ENCODE data around the gene ELMOD3.
"Not testable (repeated sequence)": the region's sequence is repeated elsewhere in the genome, so short reads cannot be mapped to it uniquely, and the experiment has no call there.

ELMOD3 gene

GRCh38 chr2:85356186-85356585 lies 1.6 kb downstream of the ELMOD3 start:
- H3K4me3 ChIP-seq (ENCODE audit: low read length): no peak overlapping the region

DNA sequence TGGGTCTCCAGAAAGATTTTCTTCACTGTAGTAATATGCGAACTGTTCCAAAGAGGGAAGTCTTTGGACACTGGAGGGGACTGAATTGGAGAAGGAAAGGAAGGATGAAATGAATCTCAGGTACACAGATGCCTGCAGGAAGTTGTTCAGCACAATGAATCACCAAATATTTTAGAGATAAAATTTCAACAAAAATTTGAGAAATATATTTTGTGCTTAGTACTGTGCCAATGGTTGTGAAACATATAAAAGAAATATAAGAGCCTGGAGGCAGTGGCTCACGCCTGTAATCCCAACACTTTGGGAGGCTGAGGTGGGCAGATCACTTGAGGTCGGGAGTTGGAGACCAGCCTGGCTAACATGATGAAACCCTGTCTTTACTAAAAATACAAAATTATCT lies 3.2 kb downstream of the ELMOD3 start:
- Histone ChIP-seq H3K36me3 (ENCODE audit: control insufficient read depth, low read depth, low read length) (peaks cover 7% of the 10 kb centered on the region), H3K27ac (ENCODE audit: low read length) (no peak overlapping the region), H3K4me1 (ENCODE audit: control insufficient read depth, low read depth, low read length) (peaks cover 4% of the 10 kb centered on the region), H3K27me3 (ENCODE audit: control insufficient read depth, insufficient read depth, low read length) (no peaks in the 10 kb centered on the region), H3K9ac (ENCODE audit: low read length) (no peak overlapping the region), H3K9me3 (ENCODE audit: control insufficient read depth, low read depth, low read length) (no peaks in the 10 kb centered on the region), H3K4me3 (ENCODE audit: low read length) (no peak overlapping the region)

More at GRCh38 chr2:85356186-85356585, 1.6 kb downstream of the ELMOD3 start:
- H3K27me3 ChIP-seq (ENCODE audit: control insufficient read depth, insufficient read depth, low read length): no peaks in the 10 kb centered on the region
- H3K36me3 ChIP-seq (ENCODE audit: control insufficient read depth, low read depth, low read length): peaks cover 7% of the 10 kb centered on the region
- no peak overlapping the region for H3K27ac ChIP-seq (ENCODE audit: low read length)
- H3K9ac ChIP-seq (ENCODE audit: low read length): no peak overlapping the region
- H3K9me3 ChIP-seq (ENCODE audit: control insufficient read depth, low read depth, low read length): no peaks in the 10 kb centered on the region
- H3K4me1 ChIP-seq (ENCODE audit: control insufficient read depth, low read depth, low read length): peaks cover 4% of the 10 kb centered on the region

DNA sequence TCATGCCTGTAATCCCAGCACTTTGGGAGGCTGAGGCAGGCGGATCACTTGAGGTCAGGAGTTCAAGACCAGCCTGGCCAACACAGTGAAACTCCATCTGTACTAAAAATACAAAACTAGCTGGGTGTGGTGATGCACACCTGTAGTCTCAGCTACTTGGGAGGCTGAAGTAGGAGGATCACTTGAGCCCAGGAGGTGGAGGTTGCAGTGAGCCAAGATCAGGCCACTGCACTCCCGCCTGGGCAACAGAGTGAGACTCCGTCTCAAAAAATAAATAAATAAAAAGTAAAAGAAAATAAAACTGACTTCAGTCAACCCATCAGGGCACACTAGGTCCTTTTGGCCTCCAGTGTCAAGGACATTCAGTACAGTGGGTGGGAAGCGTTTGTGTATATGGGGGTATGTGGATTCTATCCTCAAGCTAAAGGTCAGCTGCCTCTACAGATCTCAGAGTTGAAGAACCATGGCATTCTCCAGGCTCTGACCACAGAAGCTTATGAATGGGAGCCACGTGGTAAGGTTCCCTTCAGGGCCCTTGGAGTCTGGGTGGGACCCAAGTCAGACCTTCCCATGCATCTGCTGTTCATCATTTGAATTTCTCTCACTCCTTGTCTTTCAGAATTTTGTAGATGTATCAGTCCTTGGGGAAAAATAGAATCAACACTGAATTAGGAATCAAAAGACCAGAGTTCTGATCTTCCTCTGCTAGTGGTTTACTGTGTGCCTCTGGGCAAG lies 8.3 kb downstream of the ELMOD3 start:
- not testable (repeated sequence) for H3K27me3 ChIP-seq (ENCODE audit: control insufficient read depth, insufficient read depth, low read length); H3K27ac ChIP-seq (ENCODE audit: low read length); H3K9me3 ChIP-seq (ENCODE audit: control insufficient read depth, low read depth, low read length); H3K36me3 ChIP-seq (ENCODE audit: control insufficient read depth, low read depth, low read length); H3K4me1 ChIP-seq (ENCODE audit: control insufficient read depth, low read depth, low read length); H3K4me3 ChIP-seq (ENCODE audit: low read length); H3K9ac ChIP-seq (ENCODE audit: low read length)

- H3K4me1 ChIP-seq (ENCODE audit: control insufficient read depth, low read depth, low read length): no peaks in the 10 kb centered on the region
- no peaks in the 10 kb centered on the region for H3K9me3 ChIP-seq (ENCODE audit: control insufficient read depth, low read depth, low read length)
- H3K9ac ChIP-seq (ENCODE audit: low read length): no peak overlapping the region
- H3K27ac ChIP-seq (ENCODE audit: low read length): no peak overlapping the region
- no peak overlapping the region for H3K4me3 ChIP-seq (ENCODE audit: low read length)
- H3K27me3 ChIP-seq (ENCODE audit: control insufficient read depth, insufficient read depth, low read length): no peaks in the 10 kb centered on the region
- no peaks in the 10 kb centered on the region for H3K36me3 ChIP-seq (ENCODE audit: control insufficient read depth, low read depth, low read length)
These were observed 12.6 kb downstream of the ELMOD3 start for GRCh38 chr2:85367180-85367579.

DNA sequence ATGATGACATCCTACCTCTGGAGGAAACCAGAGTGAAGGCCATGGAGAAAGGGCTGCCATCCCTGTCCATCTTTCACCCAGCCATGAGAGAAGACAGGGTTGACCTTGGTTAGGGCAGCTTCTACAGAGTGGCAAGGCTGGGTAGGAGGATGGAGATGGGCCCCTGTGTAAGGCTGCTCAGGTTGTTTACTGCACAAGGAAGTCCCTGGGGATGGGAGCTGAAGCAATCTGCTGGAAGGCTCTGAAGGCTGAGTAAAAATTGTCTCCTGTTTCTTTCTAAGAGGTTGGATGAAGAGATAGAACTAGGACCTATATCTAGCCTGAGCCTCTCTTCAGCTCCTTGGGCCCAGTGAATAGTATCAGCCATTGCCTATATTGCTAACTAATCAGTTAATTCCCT lies 14.4 kb downstream of the ELMOD3 start:
- Histone ChIP-seq H3K27me3 (ENCODE audit: control insufficient read depth, insufficient read depth, low read length) (no peaks in the 10 kb centered on the region), H3K4me3 (ENCODE audit: low read length) (no peak overlapping the region), H3K27ac (ENCODE audit: low read length) (no peak overlapping the region), H3K9me3 (ENCODE audit: control insufficient read depth, low read depth, low read length) (no peaks in the 10 kb centered on the region), H3K9ac (ENCODE audit: low read length) (no peak overlapping the region), H3K4me1 (ENCODE audit: control insufficient read depth, low read depth, low read length) (no peaks in the 10 kb centered on the region), H3K36me3 (ENCODE audit: control insufficient read depth, low read depth, low read length) (no peaks in the 10 kb centered on the region)

DNA sequence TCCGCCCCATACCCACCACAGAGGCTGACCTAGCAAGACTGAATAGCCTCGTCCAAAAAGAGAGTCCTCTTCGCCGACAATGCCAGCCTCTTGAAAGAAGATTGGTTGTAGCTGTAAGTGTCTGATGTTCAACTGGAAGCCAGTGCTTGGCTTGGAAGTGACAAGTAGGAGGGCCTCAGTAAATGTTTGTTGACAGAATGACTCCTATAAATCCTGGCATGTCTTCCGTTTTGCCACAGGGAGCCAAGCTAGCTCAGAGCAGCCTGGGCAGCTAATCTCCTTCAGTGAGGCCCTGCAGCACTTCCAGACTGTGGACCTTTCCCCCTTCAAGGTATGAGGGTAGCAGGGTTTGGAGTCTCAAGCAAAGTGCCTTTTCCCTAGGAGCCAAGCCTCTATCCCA lies 14.9 kb downstream of the ELMOD3 start:
- Histone ChIP-seq H3K27me3 (ENCODE audit: control insufficient read depth, insufficient read depth, low read length) (no peaks in the 10 kb centered on the region), H3K36me3 (ENCODE audit: control insufficient read depth, low read depth, low read length) (no peaks in the 10 kb centered on the region), H3K4me3 (ENCODE audit: low read length) (no peak overlapping the region), H3K27ac (ENCODE audit: low read length) (no peak overlapping the region), H3K9ac (ENCODE audit: low read length) (no peak overlapping the region), H3K9me3 (ENCODE audit: control insufficient read depth, low read depth, low read length) (no peaks in the 10 kb centered on the region), H3K4me1 (ENCODE audit: control insufficient read depth, low read depth, low read length) (no peaks in the 10 kb centered on the region)

DNA sequence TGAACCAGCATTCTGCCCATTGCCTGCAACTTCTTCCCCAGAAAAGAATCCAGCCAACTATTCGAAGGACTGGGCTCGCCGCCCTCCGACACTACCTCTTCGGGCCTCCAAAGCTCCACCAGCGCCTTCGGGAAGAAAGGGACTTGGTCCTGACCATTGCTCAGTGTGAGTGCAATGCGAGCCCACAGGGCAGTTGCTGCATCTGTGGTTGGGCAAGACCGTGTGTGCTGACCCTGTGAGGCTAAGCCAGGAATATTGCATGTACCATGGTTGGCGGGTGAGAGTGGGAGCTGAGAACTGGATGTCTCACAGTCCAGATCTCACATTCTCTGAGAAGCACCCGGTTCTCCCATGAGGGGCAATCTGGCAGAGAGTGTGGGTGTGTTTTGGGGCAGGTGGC lies 16.5 kb downstream of the ELMOD3 start:
- Histone ChIP-seq H3K27ac (ENCODE audit: low read length) (no peak overlapping the region), H3K27me3 (ENCODE audit: control insufficient read depth, insufficient read depth, low read length) (no peaks in the 10 kb centered on the region), H3K9me3 (ENCODE audit: control insufficient read depth, low read depth, low read length) (no peaks in the 10 kb centered on the region), H3K36me3 (ENCODE audit: control insufficient read depth, low read depth, low read length) (no peaks in the 10 kb centered on the region), H3K4me3 (ENCODE audit: low read length) (no peak overlapping the region), H3K9ac (ENCODE audit: low read length) (no peak overlapping the region), H3K4me1 (ENCODE audit: control insufficient read depth, low read depth, low read length) (no peaks in the 10 kb centered on the region)

GRCh38 chr2:85376291-85377065 lies 21.9 kb downstream of the ELMOD3 start:
- H3K4me3 ChIP-seq (ENCODE audit: low read length): no peak overlapping the region
- no peak overlapping the region for H3K9ac ChIP-seq (ENCODE audit: low read length)
- no peaks in the 10 kb centered on the region for H3K27me3 ChIP-seq (ENCODE audit: control insufficient read depth, insufficient read depth, low read length)
- no peak overlapping the region for H3K27ac ChIP-seq (ENCODE audit: low read length)
- H3K36me3 ChIP-seq (ENCODE audit: control insufficient read depth, low read depth, low read length): peaks cover 3% of the 10 kb centered on the region
- no peaks in the 10 kb centered on the region for H3K9me3 ChIP-seq (ENCODE audit: control insufficient read depth, low read depth, low read length)
- no peaks in the 10 kb centered on the region for H3K4me1 ChIP-seq (ENCODE audit: control insufficient read depth, low read depth, low read length)

- Histone ChIP-seq H3K4me1 (ENCODE audit: control insufficient read depth, low read depth, low read length) (no peaks in the 10 kb centered on the region), H3K9me3 (ENCODE audit: control insufficient read depth, low read depth, low read length) (no peaks in the 10 kb centered on the region), H3K36me3 (ENCODE audit: control insufficient read depth, low read depth, low read length) (peaks cover 3% of the 10 kb centered on the region), H3K9ac (ENCODE audit: low read length) (no peak overlapping the region), H3K27me3 (ENCODE audit: control insufficient read depth, insufficient read depth, low read length) (no peaks in the 10 kb centered on the region), H3K27ac (ENCODE audit: low read length) (no peak overlapping the region), H3K4me3 (ENCODE audit: low read length) (no peak overlapping the region)
These were observed 22.5 kb downstream of the ELMOD3 start for GRCh38 chr2:85377083-85377482.

GRCh38 chr2:85378257-85378656 lies 23.7 kb downstream of the ELMOD3 start:
- H3K27ac ChIP-seq (ENCODE audit: low read length): no peak overlapping the region
- H3K4me1 ChIP-seq (ENCODE audit: control insufficient read depth, low read depth, low read length): no peaks in the 10 kb centered on the region
- H3K27me3 ChIP-seq (ENCODE audit: control insufficient read depth, insufficient read depth, low read length): no peaks in the 10 kb centered on the region
- H3K4me3 ChIP-seq (ENCODE audit: low read length): no peak overlapping the region
- H3K36me3 ChIP-seq (ENCODE audit: control insufficient read depth, low read depth, low read length): peaks cover 3% of the 10 kb centered on the region
- no peak overlapping the region for H3K9ac ChIP-seq (ENCODE audit: low read length)
- H3K9me3 ChIP-seq (ENCODE audit: control insufficient read depth, low read depth, low read length): no peaks in the 10 kb centered on the region

DNA sequence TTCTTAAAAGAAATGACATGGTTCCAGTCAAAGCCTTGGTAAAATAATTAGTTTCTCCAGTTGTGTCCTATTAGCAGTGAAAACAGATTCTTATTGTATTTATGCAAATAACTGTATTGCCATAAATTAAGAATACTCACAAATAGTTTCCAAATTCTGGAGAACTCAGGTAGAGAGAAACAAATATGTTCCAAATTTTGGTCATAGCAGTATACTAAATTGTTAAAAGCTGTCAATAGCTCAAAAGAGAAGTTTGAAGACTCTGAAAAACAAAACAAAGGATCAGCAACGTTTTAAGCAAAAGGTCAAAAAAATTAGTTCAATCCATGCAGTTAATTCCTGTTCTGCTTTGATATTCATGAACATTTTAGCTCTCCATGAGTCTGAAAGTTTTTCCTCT lies 25.5 kb downstream of the ELMOD3 start:
- Histone ChIP-seq H3K9me3 (ENCODE audit: control insufficient read depth, low read depth, low read length) (no peaks in the 10 kb centered on the region), H3K27me3 (ENCODE audit: control insufficient read depth, insufficient read depth, low read length) (no peaks in the 10 kb centered on the region), H3K9ac (ENCODE audit: low read length) (no peak overlapping the region), H3K4me1 (ENCODE audit: control insufficient read depth, low read depth, low read length) (peaks cover 3% of the 10 kb centered on the region), H3K27ac (ENCODE audit: low read length) (no peak overlapping the region), H3K4me3 (ENCODE audit: low read length) (no peak overlapping the region), H3K36me3 (ENCODE audit: control insufficient read depth, low read depth, low read length) (peaks cover 3% of the 10 kb centered on the region)

DNA sequence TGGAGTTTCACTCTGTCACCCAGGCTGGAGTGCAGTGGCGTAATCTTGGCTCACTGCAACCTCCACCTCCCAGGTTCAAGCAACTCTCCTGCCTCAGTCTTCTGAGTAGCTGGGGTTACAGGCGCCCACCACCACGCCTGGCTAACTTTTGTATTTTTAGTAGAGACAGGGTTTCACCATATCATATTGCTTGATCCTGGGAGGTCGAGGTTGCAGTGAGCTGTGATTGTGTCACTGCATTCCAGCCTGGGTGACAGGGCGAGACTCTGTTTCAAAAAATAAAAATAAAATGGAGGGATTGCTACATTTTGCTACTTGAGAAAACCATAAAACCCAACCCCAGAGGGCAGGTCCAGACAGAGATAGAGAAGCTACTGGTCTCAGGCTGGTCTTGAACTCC lies 28.6 kb downstream of the ELMOD3 start:
- H3K4me1 ChIP-seq (ENCODE audit: control insufficient read depth, low read depth, low read length); H3K9me3 ChIP-seq (ENCODE audit: control insufficient read depth, low read depth, low read length); H3K27me3 ChIP-seq (ENCODE audit: control insufficient read depth, insufficient read depth, low read length); H3K27ac ChIP-seq (ENCODE audit: low read length); H3K9ac ChIP-seq (ENCODE audit: low read length); H3K4me3 ChIP-seq (ENCODE audit: low read length); H3K36me3 ChIP-seq (ENCODE audit: control insufficient read depth, low read depth, low read length): not testable (repeated sequence)
